Neural progenitor cell (in vitro differentiated cells): Measurements from ENCODE around the gene SYCP1. TPM values are rescaled to one million over a fixed set of nuclear protein-coding genes. Genes with fewer than 3 reads are reported as not detected.

Experiments
- DNase-seq: peaks from one replicate; pipeline ENCODE4 v3.0.0-alpha.2; 2016; ENCODE audit warnings: low spot score
- H2AFZ ChIP-seq: fragments of 200-600 bp; sonication (generic); replicated peaks from 2 replicates; pipeline ENCODE4 v1.6.1; 2016; ENCODE audit warnings: antibody characterized with exemption
- H3F3A ChIP-seq: fragments of 200-600 bp; sonication (generic); 2 replicates; pipeline ENCODE4 v1.6.1; 2016; ENCODE audit warnings: antibody characterized with exemption, low read depth
- H3K27ac ChIP-seq: fragments of 200-600 bp; sonication (generic); 2 replicates; pipeline ENCODE4 v1.5.1; 2016; ENCODE audit warnings: mild to moderate bottlenecking
- H3K27me3 ChIP-seq: fragments of 200-600 bp; sonication (generic); 2 replicates; pipeline ENCODE4 v1.6.1; 2016; ENCODE audit warnings: mild to moderate bottlenecking, moderate library complexity
- H3K36me3 ChIP-seq: fragments of 200-600 bp; sonication (generic); 2 replicates; pipeline ENCODE4 v1.5.1; 2016
- H3K4me1 ChIP-seq: fragments of 200-600 bp; sonication (generic); 2 replicates; pipeline ENCODE4 v1.6.1; 2016; ENCODE audit warnings: mixed run types
- H3K4me2 ChIP-seq: fragments of 200-600 bp; sonication (generic); 2 replicates; pipeline ENCODE4 v1.6.1; 2016
- H3K4me3 ChIP-seq: fragments of 200-600 bp; sonication (generic); 2 replicates; pipeline ENCODE4 v1.5.1; 2016
- H3K79me2 ChIP-seq: fragments of 200-600 bp; sonication (generic); 2 replicates; pipeline ENCODE4 v1.6.1; 2016; ENCODE audit warnings: low read depth
- H3K9ac ChIP-seq: fragments of 200-600 bp; sonication (generic); 2 replicates; pipeline ENCODE4 v1.6.1; 2016
- H3K9me3 ChIP-seq: fragments of 200-600 bp; sonication (generic); 2 replicates; pipeline ENCODE4 v1.5.1; 2016; ENCODE audit warnings: low read depth
- H4K20me1 ChIP-seq: fragments of 200-600 bp; sonication (generic); 2 replicates; pipeline ENCODE4 v1.6.1; 2016; ENCODE audit warnings: low read depth
- H3K27ac Mint-ChIP-seq: 3 replicates; pipeline ENCODE4 v1.8.0; 2021; ENCODE audit warnings: mixed read lengths
- H3K27me3 Mint-ChIP-seq: 2 replicates; pipeline ENCODE4 v1.8.0; 2022; ENCODE audit warnings: low read depth, mild to moderate bottlenecking, inconsistent platforms, moderate library complexity, mixed read lengths; ENCODE audit not compliant: insufficient read depth
- H3K36me3 Mint-ChIP-seq: 3 replicates; pipeline ENCODE4 v1.8.0; 2021; ENCODE audit warnings: mixed read lengths
- H3K4me1 Mint-ChIP-seq: 3 replicates; pipeline ENCODE4 v1.8.0; 2021; ENCODE audit warnings: mixed read lengths
- H3K4me3 Mint-ChIP-seq: 3 replicates; pipeline ENCODE4 v1.8.0; 2021; ENCODE audit warnings: mild to moderate bottlenecking, moderate library complexity, mixed read lengths
- H3K9me3 Mint-ChIP-seq: 3 replicates; pipeline ENCODE4 v1.8.0; 2020; ENCODE audit warnings: mixed read lengths
- CTCF ChIP-seq: fragments of 200-600 bp; sonication (generic); IDR thresholded peaks from 2 replicates; pipeline ENCODE4 v1.5.1; 2017; ENCODE audit warnings: antibody characterized with exemption, mild to moderate bottlenecking
- EZH2 ChIP-seq: fragments of 200-600 bp; sonication (generic); IDR thresholded peaks from 2 replicates; pipeline ENCODE4 v1.6.1; 2017; ENCODE audit warnings: antibody characterized with exemption, mild to moderate bottlenecking, moderate library complexity
- EZH2phosphoT487 ChIP-seq: fragments of 200-600 bp; sonication (generic); IDR thresholded peaks from 2 replicates; pipeline ENCODE4 v1.6.1; 2017; ENCODE audit warnings: antibody characterized with exemption
- total RNA-seq: library from RNA; depleted of rRNA; stranded (reverse); fragments of >200 nt; gene quantifications from 2 replicates; pipeline ENCODE4 v1.2.3, GENCODE V29; 2015; ENCODE audit warnings: low replicate concordance

Gene SYCP1
- total RNA-seq, 1 donor from 2014 or later: 0.11 TPM

- TF ChIP-seq EZH2 (no peak), CTCF (no peak), EZH2phosphoT487 (no peak)
- Histone ChIP-seq H4K20me1 (no peaks in the 10 kb centered on the region), H2AFZ (no peak overlapping the region), H3K79me2 (no peaks in the 10 kb centered on the region), H3F3A (no peaks in the 10 kb centered on the region), H3K4me3 (no peak overlapping the region), H3K4me1 (no peaks in the 10 kb centered on the region), H3K36me3 (no peaks in the 10 kb centered on the region), H3K27me3 (peaks cover 54% of the 10 kb centered on the region), H3K4me2 (no peak overlapping the region), H3K9ac (no peak overlapping the region), H3K27ac (no peak overlapping the region), H3K9me3 (no peaks in the 10 kb centered on the region)
- Mint-ChIP-seq H3K36me3 (no peaks in the 10 kb centered on the region), H3K4me1 (no peaks in the 10 kb centered on the region), H3K27me3 (no peaks in the 10 kb centered on the region), H3K9me3 (no peaks in the 10 kb centered on the region), H3K4me3 (no peak overlapping the region), H3K27ac (no peak overlapping the region)
- DNase-seq: no peak
Measured at GRCh38 chr1:114853584-114853983, 1.1 kb upstream of the SYCP1 start.

GRCh38 chr1:114861384-114861783 is 6.7 kb downstream of the SYCP1 start:
- Histone ChIP-seq H3K79me2 (no peaks in the 10 kb centered on the region), H3K9ac (no peak overlapping the region), H3F3A (no peaks in the 10 kb centered on the region), H3K27me3 (peaks cover 21% of the 10 kb centered on the region), H3K4me3 (no peak overlapping the region), H3K4me1 (no peaks in the 10 kb centered on the region), H3K27ac (no peak overlapping the region), H3K4me2 (no peak overlapping the region), H2AFZ (no peak overlapping the region), H3K9me3 (no peaks in the 10 kb centered on the region), H4K20me1 (no peaks in the 10 kb centered on the region), H3K36me3 (no peaks in the 10 kb centered on the region)
- Mint-ChIP-seq H3K36me3 (no peaks in the 10 kb centered on the region), H3K4me3 (no peak overlapping the region), H3K9me3 (no peaks in the 10 kb centered on the region), H3K27me3 (no peaks in the 10 kb centered on the region), H3K27ac (no peak overlapping the region), H3K4me1 (no peaks in the 10 kb centered on the region)
- DNase-seq: no peak
- TF ChIP-seq EZH2phosphoT487 (no peak), CTCF (no peak), EZH2 (no peak)

- Histone ChIP-seq H3K27ac (no peak overlapping the region), H3K36me3 (no peaks in the 10 kb centered on the region), H3K4me2 (no peak overlapping the region), H3K79me2 (no peaks in the 10 kb centered on the region), H3K9me3 (no peaks in the 10 kb centered on the region), H3K4me1 (no peaks in the 10 kb centered on the region), H3K27me3 (no peaks in the 10 kb centered on the region), H3K9ac (no peak overlapping the region), H4K20me1 (no peaks in the 10 kb centered on the region), H3K4me3 (no peak overlapping the region), H2AFZ (peak overlapping the region; percentile 88), H3F3A (no peaks in the 10 kb centered on the region)
- no peak overlapping the region for H3K27ac Mint-ChIP-seq
- DNase-seq: peak; percentile 23
- TF ChIP-seq EZH2 (no peak), EZH2phosphoT487 (no peak)
- no peaks in the 10 kb centered on the region for H3K4me1 Mint-ChIP-seq
- no peaks in the 10 kb centered on the region for H3K9me3 Mint-ChIP-seq
- no peaks in the 10 kb centered on the region for H3K36me3 Mint-ChIP-seq
- no peaks in the 10 kb centered on the region for H3K27me3 Mint-ChIP-seq
- no peak overlapping the region for H3K4me3 Mint-ChIP-seq
Measured at GRCh38 chr1:114892194-114892918, 37.7 kb downstream of the SYCP1 start.

- H3K9me3 ChIP-seq: no peaks in the 10 kb centered on the region
- H3K4me1 ChIP-seq: peaks cover 1% of the 10 kb centered on the region
- no peak overlapping the region for H3K27ac Mint-ChIP-seq
- no peak overlapping the region for H3K4me3 ChIP-seq
- no peaks in the 10 kb centered on the region for H3K9me3 Mint-ChIP-seq
- DNase-seq: no peak
- no peaks in the 10 kb centered on the region for H3K79me2 ChIP-seq
- H3K36me3 Mint-ChIP-seq: no peaks in the 10 kb centered on the region
- TF ChIP-seq EZH2 (no peak), EZH2phosphoT487 (no peak), CTCF (no peak)
- no peak overlapping the region for H3K4me3 Mint-ChIP-seq
- no peak overlapping the region for H3K4me2 ChIP-seq
- H2AFZ ChIP-seq: peak overlapping the region; percentile 72
- H3K36me3 ChIP-seq: no peaks in the 10 kb centered on the region
- no peaks in the 10 kb centered on the region for H4K20me1 ChIP-seq
- no peaks in the 10 kb centered on the region for H3K27me3 Mint-ChIP-seq
- no peaks in the 10 kb centered on the region for H3F3A ChIP-seq
- no peaks in the 10 kb centered on the region for H3K27me3 ChIP-seq
- peaks cover 4% of the 10 kb centered on the region for H3K4me1 Mint-ChIP-seq
- H3K27ac ChIP-seq: no peak overlapping the region
- H3K9ac ChIP-seq: no peak overlapping the region
Measured at GRCh38 chr1:114896795-114897194, 42.1 kb downstream of the SYCP1 start.
